Neuronal stem cell (in vitro differentiated cells): ENCODE results near the gene PTPRM.

Source experiments
- DNase-seq: peaks from one replicate; pipeline ENCODE4 v3.0.0-alpha.2; 2013; ENCODE audit warnings: low spot score
- H2AFZ ChIP-seq: one replicate; pipeline ENCODE4 v1.6.1; 2013; ENCODE audit warnings: mild to moderate bottlenecking, low read length, inconsistent platforms
- H2AK5ac ChIP-seq: 2 replicates; pipeline ENCODE4 v1.6.1; 2013; ENCODE audit warnings: low read depth, mild to moderate bottlenecking, inconsistent platforms, low read length, moderate library complexity, mixed read lengths
- H2BK120ac ChIP-seq: 2 replicates; pipeline ENCODE4 v1.6.1; 2013; ENCODE audit warnings: low read depth, mild to moderate bottlenecking, inconsistent platforms, low read length, moderate library complexity, mixed read lengths
- H2BK12ac ChIP-seq: one replicate; pipeline ENCODE4 v1.6.1; 2013; ENCODE audit warnings: low read length, inconsistent platforms
- H2BK15ac ChIP-seq: 2 replicates; pipeline ENCODE4 v1.6.1; 2013; ENCODE audit warnings: mild to moderate bottlenecking, low read length, inconsistent platforms, mixed read lengths
- H2BK5ac ChIP-seq: one replicate; pipeline ENCODE4 v1.6.1; 2013; ENCODE audit warnings: inconsistent platforms, mild to moderate bottlenecking, low read length, moderate library complexity
- H3K14ac ChIP-seq: one replicate; pipeline ENCODE4 v1.6.1; 2013; ENCODE audit warnings: low read length, inconsistent platforms
- H3K18ac ChIP-seq: 2 replicates; pipeline ENCODE4 v1.6.1; 2013; ENCODE audit warnings: low read length, inconsistent platforms
- H3K23ac ChIP-seq: 2 replicates; pipeline ENCODE4 v1.6.1; 2013; ENCODE audit warnings: low read depth, mild to moderate bottlenecking, mixed read lengths, low read length, inconsistent platforms; ENCODE audit not compliant: poor library complexity
- H3K27ac ChIP-seq: replicated peaks from 3 replicates; pipeline ENCODE4 v1.5.1; 2013; ENCODE audit warnings: low read length, inconsistent platforms
- H3K27me3 ChIP-seq, 3 experiments: 2 replicates each; pipeline ENCODE4 v1.6.1; 2013; ENCODE audit warnings: low read length in 3 of 3, mild to moderate bottlenecking in 2 of 3, inconsistent platforms in 1 of 3, low read depth in 1 of 3, mixed read lengths in 1 of 3, moderate library complexity in 1 of 3; ENCODE audit not compliant: control insufficient read depth in 3 of 3, insufficient read depth in 3 of 3
- H3K36me3 ChIP-seq, 2 donors: replicated peaks in 1 of 2; 2 replicates each; pipeline ENCODE4 v1.6.1; 2013; ENCODE audit warnings: low read length in 2 of 2; ENCODE audit not compliant: control insufficient read depth in 2 of 2, insufficient read depth in 2 of 2
- H3K4ac ChIP-seq: 2 replicates; pipeline ENCODE4 v1.6.1; 2013; ENCODE audit warnings: inconsistent platforms, mild to moderate bottlenecking, low read length, moderate library complexity
- H3K4me1 ChIP-seq, 2 donors: 1 replicate in 1 of 2; 2 replicates in 1 of 2; pipeline ENCODE4 v1.6.1; 2013; ENCODE audit warnings: low read length in 2 of 2, low read depth in 1 of 2; ENCODE audit not compliant: control insufficient read depth in 2 of 2, insufficient read depth in 1 of 2
- H3K4me2 ChIP-seq: one replicate; pipeline ENCODE4 v1.6.1; 2013; ENCODE audit warnings: mild to moderate bottlenecking, low read length, inconsistent platforms; ENCODE audit not compliant: insufficient read depth, poor library complexity, severe bottlenecking
- H3K4me3 ChIP-seq, 2 donors: 2 replicates each; pipeline ENCODE4 v1.5.1; 2013; ENCODE audit warnings: low read length in 2 of 2, mild to moderate bottlenecking in 2 of 2, inconsistent platforms in 1 of 2, moderate library complexity in 1 of 2
- H3K79me1 ChIP-seq: one replicate; pipeline ENCODE4 v1.6.1; 2013; ENCODE audit warnings: low read depth, mild to moderate bottlenecking, inconsistent platforms, low read length, moderate library complexity
- H3K9ac ChIP-seq: one replicate; pipeline ENCODE4 v1.6.1; 2013; ENCODE audit warnings: mild to moderate bottlenecking, low read depth, low read length, inconsistent platforms; ENCODE audit not compliant: poor library complexity
- H3K9me3 ChIP-seq, 2 donors: replicated peaks in 1 of 2; 2 replicates each; pipeline versions ENCODE3 to v1.6.1; 2013; ENCODE audit warnings: low read length in 2 of 2, mild to moderate bottlenecking in 2 of 2, inconsistent platforms in 1 of 2, low read depth in 1 of 2, mixed read lengths in 1 of 2, moderate library complexity in 1 of 2; ENCODE audit not compliant: control insufficient read depth in 2 of 2, insufficient read depth in 1 of 2
- H4K8ac ChIP-seq: one replicate; pipeline ENCODE4 v1.6.1; 2013; ENCODE audit warnings: low read depth, mild to moderate bottlenecking, inconsistent platforms, low read length, moderate library complexity
- H4K91ac ChIP-seq: one replicate; pipeline ENCODE4 v1.6.1; 2013; ENCODE audit warnings: low read length, low read depth, mild to moderate bottlenecking, inconsistent platforms; ENCODE audit not compliant: poor library complexity
- WGBS, 2 donors: extraction: QIAGEN DNeasy Blood & Tissue Kit; methylation state at CpG; one replicate each; pipeline ENCODE4 v1.1.7; 2013; ENCODE audit warnings: missing lambda C conversion rate in 2 of 2, mixed read lengths in 1 of 2; ENCODE audit not compliant: insufficient read length in 2 of 2, insufficient replicate concordance in 1 of 2; ENCODE audit errors: extremely low coverage in 2 of 2; 5-methylcytosine and 5-hydroxymethylcytosine counted together

Gene PTPRM

GRCh38 chr18:7902399-7902839 lies 335.3 kb downstream of the PTPRM start:
- Histone ChIP-seq H3K9ac (no peak overlapping the region), H4K91ac (no peak overlapping the region), H2AK5ac (no peak overlapping the region), H3K9me3 (no peaks in the 10 kb centered on the region), H2BK15ac (no peak overlapping the region), H3K36me3 (no peaks in the 10 kb centered on the region), H3K79me1 (no peaks in the 10 kb centered on the region), H3K4me1 (peaks cover 0 to 4% of the 10 kb centered on the region in 2 donors), H2BK5ac (no peak overlapping the region), H3K4ac (no peak overlapping the region), H3K4me2 (no peak overlapping the region), H3K23ac (no peak overlapping the region), H4K8ac (no peak overlapping the region), H3K14ac (no peak overlapping the region), H3K4me3 (no peak overlapping the region), H2BK120ac (no peak overlapping the region), H3K27me3 (no peaks in the 10 kb centered on the region), H2BK12ac (no peak overlapping the region), H2AFZ (peak overlapping the region; percentile 44), H3K27ac (no peak overlapping the region), H3K18ac (no peak overlapping the region)
- no peak for DNase-seq
- no CpG with 5 or more reads among the region's 5 CpGs for WGBS, 2 donors

DNA sequence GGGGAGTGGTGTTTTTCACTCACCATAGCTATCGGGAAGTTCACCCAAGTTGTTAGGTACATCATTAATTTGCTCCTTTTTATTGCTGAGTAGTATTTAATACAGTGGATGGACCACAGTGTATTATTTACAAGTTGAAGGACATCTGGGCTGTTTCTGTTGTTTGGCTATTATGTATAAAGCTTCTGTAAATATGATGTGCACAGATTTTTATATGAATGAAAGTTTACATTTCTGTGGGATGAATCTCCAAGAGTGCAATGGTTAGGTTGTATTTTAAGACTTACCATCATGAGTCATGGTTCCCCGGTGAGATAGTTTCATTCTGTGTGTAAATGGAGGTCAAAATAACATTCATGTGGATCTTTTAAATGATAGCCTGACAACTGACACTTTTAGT lies 337.4 kb downstream of the PTPRM start:
- H4K8ac ChIP-seq, result no peak overlapping the region
- H3K9me3 ChIP-seq, result no peaks in the 10 kb centered on the region

GRCh38 chr18:7908681-7909299 lies 341.7 kb downstream of the PTPRM start:
- Histone ChIP-seq H2AFZ (no peak overlapping the region), H3K4ac (no peak overlapping the region), H3K4me2 (no peak overlapping the region), H2BK120ac (no peak overlapping the region), H3K4me1 (no peaks in the 10 kb centered on the region), H3K36me3 (no peaks in the 10 kb centered on the region), H3K9me3 (peaks cover 0 to 3% of the 10 kb centered on the region in 2 donors), H2BK12ac (no peak overlapping the region), H3K27me3 (no peaks in the 10 kb centered on the region), H4K8ac (no peak overlapping the region), H3K18ac (no peak overlapping the region), H2BK15ac (no peak overlapping the region), H2AK5ac (no peak overlapping the region), H3K9ac (no peak overlapping the region), H3K4me3 (no peak overlapping the region), H2BK5ac (no peak overlapping the region), H3K23ac (no peak overlapping the region), H3K14ac (no peak overlapping the region), H3K27ac (no peak overlapping the region), H3K79me1 (no peaks in the 10 kb centered on the region), H4K91ac (no peak overlapping the region)
- no CpG with 5 or more reads among the region's 1 CpG for WGBS, 2 donors
- DNase-seq, result no peak

More for the DNA sequence above, 337.4 kb downstream of the PTPRM start:
- no peak overlapping the region for H2AK5ac ChIP-seq
- H3K4me2 ChIP-seq, result no peak overlapping the region
- DNase-seq, result no peak
- no peaks in the 10 kb centered on the region for H3K27me3 ChIP-seq
- no peaks in the 10 kb centered on the region for H3K4me1 ChIP-seq
- no peak overlapping the region for H3K9ac ChIP-seq
- H3K79me1 ChIP-seq, result no peaks in the 10 kb centered on the region
- H2BK15ac ChIP-seq, result no peak overlapping the region
- no peak overlapping the region for H3K14ac ChIP-seq
- no CpG with 5 or more reads among the region's 2 CpGs for WGBS, 2 donors
- no peak overlapping the region for H2BK5ac ChIP-seq
- H3K27ac ChIP-seq, result no peak overlapping the region
- H3K4ac ChIP-seq, result no peak overlapping the region
- no peak overlapping the region for H3K4me3 ChIP-seq
- no peak overlapping the region for H3K18ac ChIP-seq
- H2AFZ ChIP-seq, result no peak overlapping the region
- no peak overlapping the region for H4K91ac ChIP-seq
- no peak overlapping the region for H2BK12ac ChIP-seq
- H2BK120ac ChIP-seq, result no peak overlapping the region
- H3K36me3 ChIP-seq, result no peaks in the 10 kb centered on the region
- H3K23ac ChIP-seq, result no peak overlapping the region

GRCh38 chr18:7914834-7915670 lies 347.9 kb downstream of the PTPRM start:
- no peak overlapping the region for H3K9ac ChIP-seq
- WGBS, 2 donors, result no CpG with 5 or more reads among the region's 5 CpGs

More at GRCh38 chr18:7914834-7915670, 347.9 kb downstream of the PTPRM start:
- no peak overlapping the region for H3K14ac ChIP-seq
- no peaks in the 10 kb centered on the region for H3K4me1 ChIP-seq
- no peaks in the 10 kb centered on the region for H3K79me1 ChIP-seq
- H2BK120ac ChIP-seq, result no peak overlapping the region
- H3K23ac ChIP-seq, result no peak overlapping the region
- H2BK5ac ChIP-seq, result no peak overlapping the region
- H3K4me2 ChIP-seq, result no peak overlapping the region
- H3K18ac ChIP-seq, result no peak overlapping the region
- H2AFZ ChIP-seq, result no peak overlapping the region
- DNase-seq, result no peak
- H2AK5ac ChIP-seq, result no peak overlapping the region
- H3K36me3 ChIP-seq, result no peaks in the 10 kb centered on the region
- peaks cover 0 to 6% of the 10 kb centered on the region in 2 donors for H3K9me3 ChIP-seq
- no peak overlapping the region for H4K91ac ChIP-seq
- H2BK15ac ChIP-seq, result no peak overlapping the region
- H2BK12ac ChIP-seq, result no peak overlapping the region
- H3K4ac ChIP-seq, result no peak overlapping the region
- no peaks in the 10 kb centered on the region for H3K27me3 ChIP-seq
- H3K27ac ChIP-seq, result no peak overlapping the region
- no peak overlapping the region for H3K4me3 ChIP-seq
- H4K8ac ChIP-seq, result no peak overlapping the region
